Measurements from ENCODE around the gene PON3.
"Not testable (repeated sequence)": the region's sequence is repeated elsewhere in the genome, so short reads cannot be mapped to it uniquely, and the experiment has no call there.

The PON3 gene

DNA sequence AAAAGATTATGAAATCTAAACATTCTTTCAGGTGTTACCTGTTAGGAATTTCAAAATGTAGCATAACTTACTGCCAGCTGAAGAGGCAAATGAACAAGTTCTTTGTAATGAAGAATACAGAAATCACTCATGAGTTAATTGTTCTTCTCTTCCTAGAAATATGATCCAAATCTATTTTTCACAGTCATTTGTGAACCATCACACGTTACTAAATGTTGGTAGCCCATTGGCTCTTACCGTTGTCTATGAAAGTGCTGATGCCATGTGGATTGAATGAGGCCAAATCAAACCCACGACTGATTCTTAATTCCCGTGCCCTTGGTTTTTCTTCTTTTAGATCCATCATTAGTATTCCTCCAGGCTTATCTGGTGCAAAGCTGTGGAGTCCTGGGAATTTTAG, 15.9 kb upstream of the PON3 start:
- no peak for DNase-seq (ENCODE audit: low read depth in 2 of 2)

DNA sequence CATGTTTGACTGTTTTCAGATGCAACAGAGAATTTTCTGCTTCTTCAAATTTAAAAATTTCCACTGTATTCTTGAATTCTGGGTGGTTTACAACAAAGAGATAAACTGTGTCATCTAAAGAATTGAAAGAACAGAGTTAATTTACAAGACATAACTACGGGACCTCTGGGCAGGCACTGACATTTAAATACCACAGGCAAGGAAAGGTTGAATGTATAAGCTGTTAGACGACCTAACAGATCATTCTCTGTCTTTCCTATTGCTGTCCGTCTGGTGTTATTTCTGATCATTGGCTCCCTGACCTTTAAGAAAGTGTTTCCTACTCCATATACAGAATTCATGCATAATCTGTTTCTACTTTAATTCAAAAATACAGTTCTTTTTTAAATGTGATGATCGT, 15.5 kb upstream of the PON3 start:
- DNase-seq (ENCODE audit: low read depth in 2 of 2) = no peak

DNA sequence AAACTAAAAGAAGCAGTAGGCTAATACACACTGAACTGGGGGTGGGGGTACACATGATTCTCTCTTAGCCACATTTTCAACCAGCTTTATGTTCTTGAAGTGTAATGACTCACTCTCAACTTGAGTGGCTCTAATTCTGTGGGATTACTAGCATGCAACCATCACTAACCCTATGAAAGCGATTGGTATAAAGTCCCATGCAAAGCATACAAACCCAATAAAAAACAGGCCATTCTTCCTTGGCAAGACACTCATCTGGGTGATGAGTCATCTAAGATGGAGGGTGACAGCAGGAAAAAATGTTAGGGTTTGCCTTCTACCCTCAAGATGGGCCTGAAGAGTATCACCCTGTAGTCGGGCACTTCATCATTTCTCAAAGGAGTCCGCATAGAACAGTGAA, 14.9 kb upstream of the PON3 start:
- DNase-seq (ENCODE audit: low read depth in 2 of 2) = no peak

DNA sequence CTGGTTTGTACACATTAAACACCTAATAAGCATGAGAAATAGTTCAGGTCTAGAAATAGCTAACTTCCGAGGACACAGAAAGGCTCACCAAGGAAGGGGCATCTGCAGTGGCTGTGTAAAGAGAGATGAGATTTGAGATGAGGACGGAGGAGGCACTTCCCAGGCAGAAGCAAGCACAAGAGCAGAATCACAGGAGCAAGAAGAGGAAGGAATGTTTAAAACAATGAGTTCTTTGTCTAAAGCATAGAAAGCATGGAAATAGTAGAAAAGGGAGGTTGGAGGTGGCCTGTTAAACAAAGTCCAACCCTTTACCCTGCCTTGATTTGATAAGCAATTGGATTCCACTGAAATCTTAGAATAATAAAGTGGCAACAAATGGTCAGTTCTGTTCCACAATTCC, 11.6 kb upstream of the PON3 start:
- DNase-seq (ENCODE audit: low read depth in 2 of 2) = no peak

DNA sequence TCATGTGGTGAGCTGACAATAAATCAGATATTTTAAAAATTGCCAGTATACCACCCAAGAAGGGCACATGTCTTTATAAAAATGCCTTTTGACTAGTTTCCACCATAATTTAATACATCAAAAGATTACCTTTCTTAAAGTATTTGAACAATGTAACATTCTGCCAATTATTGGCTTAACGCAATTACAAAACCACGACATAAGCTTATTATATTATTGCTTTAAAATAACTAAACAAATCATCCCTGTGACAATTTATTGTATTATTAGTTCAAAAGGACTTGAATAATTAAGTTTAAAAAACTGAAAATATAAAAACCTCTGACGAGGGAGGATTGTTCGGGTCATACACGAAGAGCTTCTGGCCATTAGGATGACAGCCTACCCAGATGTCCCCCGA, 9.6 kb upstream of the PON3 start:
- DNase-seq (ENCODE audit: low read depth in 2 of 2) = no peak

DNA sequence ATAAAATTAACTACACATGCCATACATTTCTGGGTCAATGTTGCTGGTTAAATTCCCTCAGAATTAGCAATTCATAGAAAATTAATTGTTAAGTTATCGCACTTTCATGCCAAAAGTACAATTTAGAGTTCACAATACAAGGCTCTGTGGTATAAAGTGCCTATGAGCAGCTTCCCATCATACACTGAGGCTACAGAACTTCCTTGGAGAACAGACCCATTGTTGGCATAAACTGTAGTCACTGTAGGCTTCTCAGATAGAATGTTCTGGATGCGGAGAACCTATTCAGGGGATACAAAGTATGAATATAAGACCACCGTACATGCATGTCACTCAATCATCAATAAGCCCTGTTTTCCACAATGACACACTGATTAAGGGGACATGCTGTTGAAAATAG, 9.0 kb upstream of the PON3 start:
- DNase-seq (ENCODE audit: low read depth in 2 of 2) = no peak

DNA sequence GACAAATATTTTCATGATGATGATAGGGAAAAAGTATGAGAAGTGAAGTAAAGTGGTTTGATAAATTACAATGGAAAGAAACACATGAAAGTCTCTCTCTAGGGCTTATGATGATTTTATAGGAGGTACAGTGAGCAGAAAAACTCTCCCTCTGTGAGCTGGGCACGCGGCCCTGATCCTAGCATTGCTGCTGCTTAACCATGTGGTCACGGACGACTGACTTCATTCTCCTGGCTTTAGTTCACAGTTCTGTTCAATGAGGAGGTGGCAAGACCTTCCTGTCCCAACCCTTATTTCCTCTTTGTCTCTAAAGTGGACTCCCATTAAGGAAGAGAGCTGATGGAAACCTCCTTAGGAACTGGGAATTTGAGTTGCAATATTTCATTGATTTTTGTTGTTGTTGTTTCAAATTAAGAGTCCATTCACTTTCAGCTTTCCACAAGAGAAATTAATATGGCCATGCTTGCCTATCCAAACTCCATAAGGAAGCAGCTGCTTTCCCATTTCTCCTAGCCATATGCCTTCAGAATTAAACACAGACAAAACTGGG, 8.2 kb upstream of the PON3 start:
- no peak for DNase-seq (ENCODE audit: low read depth in 2 of 2)

DNA sequence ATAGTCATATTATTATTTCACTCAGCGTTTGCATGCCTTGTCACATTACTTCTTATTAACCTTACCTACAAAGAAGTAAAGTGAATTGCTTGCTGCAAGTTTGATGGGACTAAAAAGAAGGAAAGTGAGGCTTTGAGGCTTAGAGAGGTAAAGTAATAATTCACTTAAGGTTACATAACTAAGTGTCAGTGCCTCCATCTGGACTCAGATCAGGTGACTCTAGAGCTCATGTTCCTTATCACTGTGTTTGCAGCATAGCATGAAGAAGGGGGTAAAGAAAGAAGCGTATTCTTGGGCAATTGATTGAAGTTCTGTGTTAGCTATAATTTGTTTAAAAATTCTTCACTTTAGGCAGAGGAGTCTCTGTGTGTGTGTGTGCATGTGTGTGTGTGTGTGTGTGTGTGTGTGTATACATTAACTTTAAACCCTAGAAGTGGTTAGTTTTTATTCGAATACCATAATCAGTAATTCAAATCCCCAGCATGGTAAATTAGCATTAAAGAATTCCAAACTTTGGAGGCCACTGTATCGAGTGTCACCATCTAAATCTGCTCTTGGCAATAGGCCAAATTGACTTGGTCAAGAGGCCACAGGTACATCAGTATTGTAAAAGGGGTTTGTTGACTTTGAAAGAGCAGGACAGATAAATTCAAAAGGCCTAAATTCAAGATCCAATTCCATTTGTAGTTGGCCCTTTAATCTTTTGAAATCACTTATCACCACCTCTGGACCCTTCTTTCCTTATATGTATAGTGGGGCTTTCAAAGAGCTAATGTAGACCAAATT, 2.2 kb upstream of the PON3 start:
- no peak for DNase-seq (ENCODE audit: low read depth in 2 of 2)

DNA sequence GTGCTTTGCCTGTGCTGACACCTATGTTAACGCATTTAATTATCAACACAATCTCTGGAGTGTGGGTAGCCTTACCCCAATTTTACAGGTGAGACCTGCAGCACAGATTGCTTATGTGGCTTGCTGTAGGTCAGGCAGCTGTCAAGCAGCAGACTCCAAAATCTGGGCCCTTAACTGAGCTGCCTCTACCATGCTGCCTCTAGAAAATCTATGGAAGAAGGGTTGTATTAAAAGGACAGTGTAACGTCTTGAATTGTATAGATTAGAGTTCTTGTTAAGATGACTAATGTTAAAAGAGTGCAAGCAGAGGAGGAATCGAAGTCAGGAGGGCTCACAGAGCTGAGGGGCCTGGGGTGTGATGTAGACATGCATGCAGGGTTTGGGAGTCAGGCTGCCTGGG, 1.2 kb upstream of the PON3 start:
- DNase-seq (ENCODE audit: low read depth in 2 of 2) = no peak

DNA sequence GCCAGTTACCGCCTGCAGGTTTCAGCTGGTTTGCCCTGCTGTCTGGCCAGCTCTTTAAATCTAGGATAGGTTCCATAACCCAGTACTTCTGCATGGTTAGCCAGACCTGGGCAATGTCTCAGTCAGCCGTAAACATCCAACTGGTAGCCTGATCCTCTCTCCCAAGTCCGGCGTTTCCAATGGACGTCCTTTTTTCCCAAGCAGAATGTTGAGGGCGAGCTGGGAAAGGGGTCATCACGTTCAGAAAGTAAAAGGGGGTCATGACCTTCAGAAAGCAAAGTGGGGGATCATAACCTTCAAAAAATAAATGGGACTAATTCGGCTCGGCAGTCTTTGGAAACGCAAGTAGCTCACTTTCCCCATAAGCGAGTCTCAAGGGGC, 430 bp downstream of the PON3 start:
- no peak for DNase-seq (ENCODE audit: low read depth in 2 of 2)

DNA sequence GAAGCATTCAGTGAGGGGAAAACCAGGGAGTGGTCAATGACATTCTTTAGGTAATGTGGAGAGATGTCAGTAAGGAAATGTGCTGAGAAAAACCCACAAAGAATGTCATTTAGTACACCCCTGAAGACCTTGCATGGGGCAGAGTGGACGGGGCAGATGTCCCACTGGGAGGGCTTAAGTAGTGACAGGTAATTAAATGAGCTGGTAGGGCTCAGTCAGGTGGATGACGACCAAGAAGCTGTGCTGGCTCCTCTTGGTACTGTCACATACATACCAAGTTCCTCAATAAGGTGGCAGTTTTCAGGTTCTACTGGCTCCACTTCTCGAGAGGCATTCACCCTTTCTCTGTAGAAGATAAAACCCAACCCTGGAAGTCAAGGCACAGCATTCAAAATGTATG, 1.8 kb downstream of the PON3 start:
- no peak for DNase-seq (ENCODE audit: low read depth in 2 of 2)

DNA sequence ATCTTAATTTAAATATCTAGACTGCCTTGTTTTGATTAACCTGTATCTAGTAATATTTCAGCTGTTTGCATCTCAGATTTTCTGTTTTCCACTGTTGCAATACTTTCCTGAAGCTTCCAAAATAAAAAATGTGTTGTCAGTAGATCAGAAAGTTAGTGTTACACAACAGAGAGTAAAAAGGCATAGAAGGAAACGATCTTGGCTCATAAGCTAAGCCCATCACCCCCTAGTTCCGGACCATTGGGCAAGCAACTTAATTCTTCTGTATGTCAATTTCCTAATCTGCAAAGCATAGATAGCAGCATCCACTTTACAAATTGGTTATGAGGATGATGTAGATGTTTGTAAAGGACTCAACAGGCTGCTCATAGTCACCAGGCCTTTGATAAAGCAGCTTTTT, 4.4 kb downstream of the PON3 start:
- DNase-seq (ENCODE audit: low read depth in 2 of 2) = no peak

DNA sequence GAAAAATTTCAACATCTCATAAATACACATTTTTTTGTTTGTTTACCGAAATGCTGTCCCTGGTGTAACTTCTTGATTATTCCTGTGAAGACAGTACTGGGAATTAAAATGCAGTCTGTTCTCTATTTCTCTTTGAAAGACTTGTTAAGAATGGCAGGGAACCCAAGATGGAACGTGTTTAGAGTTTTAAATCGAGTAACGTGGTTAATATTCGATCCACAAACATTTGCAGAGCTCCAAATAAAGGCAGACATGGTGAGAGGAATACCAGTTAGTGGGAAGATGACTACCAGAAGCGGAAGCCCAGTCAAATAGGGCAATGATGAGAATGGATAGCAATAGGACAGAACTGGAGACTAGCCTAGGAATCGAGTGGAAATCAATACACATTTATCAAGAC, 6.7 kb downstream of the PON3 start:
- no peak for DNase-seq (ENCODE audit: low read depth in 2 of 2)

DNA sequence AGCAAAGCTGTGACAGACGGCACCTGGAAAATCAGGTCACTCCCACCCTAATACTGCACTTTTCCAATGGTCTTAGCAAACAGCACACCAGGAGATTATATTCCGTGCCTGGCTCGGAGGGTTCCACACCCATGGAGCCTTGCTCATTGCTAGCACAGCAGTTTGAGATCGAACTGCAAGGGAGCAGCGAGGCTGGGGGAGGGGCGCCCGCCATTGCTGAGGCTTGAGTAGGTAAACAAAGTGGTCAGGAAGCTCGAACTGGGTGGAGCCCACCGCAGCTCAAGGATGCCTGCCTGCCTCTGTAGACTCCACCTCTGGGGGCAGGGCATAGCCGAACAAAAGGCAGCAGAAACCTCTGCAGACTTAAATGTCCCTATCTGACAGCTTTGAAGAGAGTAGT, 16.7 kb downstream of the PON3 start:
- not testable (repeated sequence) for DNase-seq (ENCODE audit: low read depth in 2 of 2)

DNA sequence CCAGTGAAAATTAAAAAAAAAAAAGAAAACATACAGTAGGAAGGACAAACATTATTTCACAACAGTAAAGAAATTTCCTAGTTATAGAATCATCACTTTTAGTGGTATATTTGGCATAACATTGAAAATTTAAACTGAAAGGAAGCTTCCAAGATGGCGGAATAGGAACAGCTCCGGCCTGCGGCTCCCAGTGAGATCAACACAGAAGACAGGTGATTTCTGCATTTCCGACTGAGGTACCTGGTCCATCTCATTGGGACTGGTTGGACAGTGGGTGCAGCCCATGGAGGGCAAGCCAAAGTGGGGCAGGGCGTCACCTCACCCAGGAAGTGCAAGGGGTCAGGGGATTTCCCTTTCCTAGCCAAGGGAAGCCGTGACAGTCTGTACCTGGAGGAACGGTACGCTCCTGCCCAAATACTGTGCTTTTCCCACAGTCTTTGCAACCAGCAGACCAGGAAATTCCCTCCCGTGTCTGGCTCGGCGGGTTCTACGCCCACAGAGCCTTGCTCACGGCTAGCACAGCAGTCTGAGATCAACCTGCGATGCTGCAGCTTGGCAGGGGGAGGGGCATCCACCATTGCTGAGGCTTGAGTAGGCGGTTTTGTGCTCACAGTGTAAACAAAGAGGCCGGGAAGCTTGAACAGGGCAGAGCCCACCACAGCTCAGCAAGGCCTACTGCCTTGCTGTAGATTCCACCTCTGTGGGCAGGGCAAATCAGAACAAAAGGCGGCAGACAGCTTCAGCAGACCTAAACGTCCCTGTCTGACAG, 19.4 kb downstream of the PON3 start:
- DNase-seq (ENCODE audit: low read depth in 2 of 2) = no peak

DNA sequence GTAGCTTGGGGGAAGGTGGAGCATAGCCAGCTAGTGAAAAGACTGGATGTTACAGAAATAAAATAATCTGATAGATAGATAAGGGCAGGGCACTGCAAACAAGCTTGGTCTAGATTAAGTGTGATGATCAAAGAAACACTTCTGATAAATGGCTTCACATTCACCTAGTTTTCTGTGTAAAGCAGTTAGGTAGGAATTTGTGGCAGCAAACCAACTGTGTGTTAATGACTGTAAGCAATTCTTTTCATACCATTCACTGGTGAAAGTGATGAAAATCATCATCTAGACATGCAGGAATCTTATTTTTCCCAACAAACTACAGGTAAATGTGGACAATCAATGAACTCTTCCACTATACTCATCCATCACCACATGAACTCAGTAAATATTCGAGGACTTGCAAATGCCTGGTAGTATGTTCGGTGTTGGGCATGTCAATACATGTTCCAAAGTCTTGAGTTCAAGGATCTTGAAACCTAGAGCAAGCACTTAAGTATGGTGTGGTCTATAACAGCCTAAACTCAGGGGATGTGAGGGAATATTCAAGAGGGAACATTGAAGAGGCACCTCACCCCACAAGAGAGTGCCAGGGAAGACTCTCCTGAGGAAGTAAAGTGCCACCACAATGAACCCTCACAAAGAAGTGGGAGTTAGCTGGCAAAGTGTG, 20.5 kb downstream of the PON3 start:
- no peak for DNase-seq (ENCODE audit: low read depth in 2 of 2)

DNA sequence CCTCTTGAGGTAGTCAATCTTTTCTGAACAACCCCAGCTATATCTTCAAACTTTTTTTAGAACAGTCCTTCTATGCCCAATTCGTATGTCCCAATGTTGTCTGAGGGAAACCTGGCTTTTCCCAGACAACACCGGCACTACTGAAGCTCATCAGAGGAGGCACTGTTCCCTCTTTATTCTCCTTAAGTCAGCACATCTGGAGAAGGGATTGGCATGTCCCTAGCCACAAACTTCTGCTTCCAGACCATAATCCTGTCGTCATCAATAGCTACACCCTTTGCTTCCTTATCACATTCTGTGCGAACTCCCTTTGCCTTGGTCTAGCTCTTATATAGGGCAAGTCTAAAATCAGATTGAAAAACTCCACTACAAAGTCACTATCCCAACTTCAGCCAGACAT, 22.9 kb downstream of the PON3 start:
- DNase-seq (ENCODE audit: low read depth in 2 of 2) = no peak

DNA sequence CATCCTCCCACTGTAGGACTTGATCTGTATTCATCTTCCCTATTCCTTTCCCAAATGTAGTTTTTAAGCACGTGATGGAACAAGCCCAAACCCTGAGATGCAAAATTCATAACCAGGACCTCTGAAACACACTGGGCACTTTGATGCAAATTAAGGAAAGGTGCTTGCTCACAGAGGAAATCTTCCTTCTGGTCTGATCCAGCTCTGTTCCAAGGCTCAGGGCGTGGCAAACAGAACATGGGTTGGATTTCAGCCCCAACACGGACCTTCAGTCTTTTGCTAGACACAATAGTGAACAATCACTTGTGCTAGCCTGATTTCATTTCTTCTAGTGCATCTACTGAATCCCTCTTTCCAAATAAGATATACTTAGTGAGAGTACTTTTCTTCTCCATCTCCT, 27.9 kb downstream of the PON3 start:
- no peak for DNase-seq (ENCODE audit: low read depth in 2 of 2)

DNA sequence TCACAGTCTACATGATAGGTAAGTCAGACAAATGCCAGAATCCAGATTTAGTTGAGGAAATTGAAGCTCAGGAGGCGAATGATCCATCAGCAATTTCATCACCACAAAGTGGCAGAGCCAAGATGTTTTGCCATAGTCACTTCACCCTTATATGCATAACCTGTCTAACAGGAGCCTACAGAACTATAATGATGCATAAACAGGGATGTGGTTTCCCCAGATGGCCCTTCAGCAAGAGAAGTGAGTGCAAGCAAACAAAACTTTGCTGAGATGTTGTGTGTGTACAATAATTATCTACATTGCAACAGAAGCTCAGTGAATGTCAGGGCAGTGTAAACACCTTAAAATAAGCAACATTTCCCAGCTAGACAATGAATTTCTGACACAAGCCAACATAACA, 28.6 kb downstream of the PON3 start:
- DNase-seq (ENCODE audit: low read depth in 2 of 2) = no peak

DNA sequence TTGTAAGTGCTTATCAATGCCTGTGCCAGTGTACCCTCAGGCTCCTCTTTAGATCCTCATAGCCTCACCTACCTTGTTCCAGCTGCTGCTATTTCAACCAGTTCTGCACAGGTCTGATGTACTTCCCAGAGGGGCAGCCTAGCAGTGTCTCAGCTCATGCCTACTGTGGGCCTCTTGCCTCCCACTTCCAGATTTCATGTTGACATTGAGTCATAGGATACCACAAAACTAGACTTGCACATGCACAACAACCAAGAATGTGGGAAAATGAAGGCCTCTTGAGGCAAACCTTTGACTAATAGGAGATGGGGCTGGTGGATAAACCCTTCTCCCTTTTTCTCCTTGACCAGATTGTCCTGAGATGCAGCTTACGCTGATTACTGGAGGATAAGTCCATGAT, 31.0 kb downstream of the PON3 start:
- DNase-seq (ENCODE audit: low read depth in 2 of 2) = no peak

DNA sequence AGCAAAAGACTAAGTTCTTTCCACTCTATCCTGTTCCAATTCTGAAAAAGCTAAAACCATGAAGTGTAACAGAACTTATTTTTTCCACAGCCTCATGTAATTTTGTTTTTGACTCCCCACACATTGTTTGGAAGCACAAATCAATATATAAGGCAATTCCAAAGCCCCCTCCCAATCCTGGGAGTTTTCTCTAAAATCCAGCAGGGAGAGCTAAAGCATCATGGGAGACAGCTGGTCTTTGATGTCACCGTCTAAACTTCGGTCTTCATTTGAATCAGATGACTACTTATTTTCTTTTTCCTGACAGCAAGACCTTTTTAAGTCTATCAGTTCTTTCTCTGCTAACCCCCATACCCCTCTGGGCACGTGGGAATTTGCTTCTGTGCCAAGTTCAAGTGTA, 38.6 kb downstream of the PON3 start:
- DNase-seq (ENCODE audit: low read depth in 2 of 2) = no peak

DNA sequence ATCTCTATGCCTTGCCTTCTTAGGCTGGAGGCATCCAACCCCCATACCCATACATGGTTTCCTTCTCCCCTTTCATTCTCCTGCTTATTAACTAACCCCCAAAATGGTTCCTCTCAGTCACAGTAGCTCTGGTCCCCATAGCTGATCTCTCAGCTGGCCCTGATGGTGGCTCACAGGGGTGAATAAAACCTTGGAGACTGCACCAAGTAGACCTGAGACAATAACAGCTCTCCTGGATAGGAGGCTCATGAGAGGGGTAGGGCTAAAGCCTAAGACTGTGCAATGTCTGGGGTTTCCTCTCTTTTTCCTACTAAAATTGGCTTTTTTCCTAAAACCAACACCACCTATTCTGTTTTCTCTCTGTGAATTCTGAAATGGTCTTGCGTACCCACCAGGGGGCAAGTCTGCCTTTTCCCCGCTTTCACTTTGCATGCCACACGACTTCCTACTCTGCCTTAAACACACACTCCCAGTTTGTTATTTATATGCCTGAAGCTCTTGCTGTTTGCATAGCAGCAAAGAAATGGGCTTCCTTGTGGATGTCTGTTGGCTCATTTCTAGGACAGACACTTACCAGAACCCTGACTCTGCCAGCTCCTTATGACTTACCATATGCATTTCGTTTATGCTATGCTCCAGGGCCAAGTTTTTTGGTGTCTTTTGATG, 53.4 kb downstream of the PON3 start:
- DNase-seq (ENCODE audit: low read depth in 2 of 2) = no peak
